Measurements from ENCODE around the gene CADPS2.

CADPS2 gene

DNA sequence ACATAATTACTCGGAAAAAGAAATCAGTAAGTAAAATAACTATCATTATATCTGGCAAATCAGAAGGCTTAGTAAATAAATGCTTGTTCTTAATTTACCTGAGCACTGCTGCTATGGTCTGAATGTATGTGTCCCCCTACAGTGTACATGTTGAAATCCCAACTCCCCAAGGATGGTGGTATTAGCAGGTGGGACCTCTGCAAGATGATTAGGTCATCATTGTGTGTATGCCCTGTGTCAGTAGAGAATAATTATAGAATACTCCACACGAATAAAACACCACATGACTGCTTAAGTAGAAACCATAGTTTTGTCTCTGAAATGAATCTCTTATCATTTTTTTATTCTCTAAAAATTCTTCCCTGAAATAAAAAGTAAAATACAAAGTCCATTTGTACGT, 289.0 kb downstream of the CADPS2 start:
- H3K9me3 Mint-ChIP-seq: no peaks in the 10 kb centered on the region
- H3K27me3 Mint-ChIP-seq: no peaks in the 10 kb centered on the region
- H3K36me3 Mint-ChIP-seq (ENCODE audit: low read depth): no peaks in the 10 kb centered on the region
- H3K4me3 Mint-ChIP-seq: no peak overlapping the region
- intact Hi-C loops (cut with micrococcal nuclease): no loop called here
- H3K27ac Mint-ChIP-seq: no peak overlapping the region
- H3K4me1 Mint-ChIP-seq (ENCODE audit: low read depth): no peaks in the 10 kb centered on the region

DNA sequence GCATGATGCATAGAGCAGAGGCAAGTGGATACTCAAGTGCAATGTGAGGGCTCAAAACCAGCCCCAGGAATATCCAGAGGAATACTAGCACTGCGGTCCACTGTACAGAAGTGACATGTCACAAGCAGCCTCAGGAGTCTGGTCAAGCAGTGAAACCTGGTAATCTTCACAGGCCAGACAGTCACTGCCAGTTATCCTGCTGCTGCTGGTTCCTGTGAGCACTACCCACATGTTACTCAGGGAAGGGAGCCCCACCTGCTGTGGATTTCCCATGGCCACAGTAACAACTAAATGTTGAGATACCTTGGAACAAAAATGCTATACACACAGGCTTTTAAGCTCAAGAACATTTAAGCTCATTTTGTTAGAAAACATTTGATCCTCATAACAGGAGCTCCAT, 290.4 kb downstream of the CADPS2 start:
- Mint-ChIP-seq H3K9me3 (no peaks in the 10 kb centered on the region), H3K4me1 (ENCODE audit: low read depth) (no peaks in the 10 kb centered on the region), H3K27ac (no peak overlapping the region), H3K36me3 (ENCODE audit: low read depth) (no peaks in the 10 kb centered on the region), H3K27me3 (no peaks in the 10 kb centered on the region), H3K4me3 (no peak overlapping the region)
- intact Hi-C loops (cut with micrococcal nuclease): no loop called here

DNA sequence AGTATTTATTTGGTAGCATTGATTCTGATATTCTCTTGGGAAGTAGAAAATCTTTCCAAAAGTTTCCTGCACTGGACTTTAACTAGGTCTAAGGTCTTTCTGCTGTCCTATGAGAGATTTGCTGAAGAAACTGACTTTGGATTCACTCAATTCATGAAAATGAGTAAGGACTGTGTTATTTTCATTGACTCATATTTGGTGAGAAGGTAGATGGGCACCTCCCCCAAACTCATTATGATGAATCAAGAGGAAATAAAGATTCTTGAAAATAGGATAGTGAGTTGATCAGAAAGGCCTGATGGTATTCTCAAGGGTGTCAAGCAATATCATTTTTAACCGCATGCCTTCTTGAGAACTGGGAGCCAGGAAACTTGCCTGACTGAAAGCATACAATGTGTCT, 297.6 kb downstream of the CADPS2 start:
- Mint-ChIP-seq H3K36me3 (ENCODE audit: low read depth) (no peaks in the 10 kb centered on the region), H3K27me3 (no peaks in the 10 kb centered on the region), H3K27ac (no peak overlapping the region), H3K4me1 (ENCODE audit: low read depth) (no peaks in the 10 kb centered on the region), H3K4me3 (no peak overlapping the region), H3K9me3 (no peaks in the 10 kb centered on the region)
- intact Hi-C loops (cut with micrococcal nuclease): no loop called here

DNA sequence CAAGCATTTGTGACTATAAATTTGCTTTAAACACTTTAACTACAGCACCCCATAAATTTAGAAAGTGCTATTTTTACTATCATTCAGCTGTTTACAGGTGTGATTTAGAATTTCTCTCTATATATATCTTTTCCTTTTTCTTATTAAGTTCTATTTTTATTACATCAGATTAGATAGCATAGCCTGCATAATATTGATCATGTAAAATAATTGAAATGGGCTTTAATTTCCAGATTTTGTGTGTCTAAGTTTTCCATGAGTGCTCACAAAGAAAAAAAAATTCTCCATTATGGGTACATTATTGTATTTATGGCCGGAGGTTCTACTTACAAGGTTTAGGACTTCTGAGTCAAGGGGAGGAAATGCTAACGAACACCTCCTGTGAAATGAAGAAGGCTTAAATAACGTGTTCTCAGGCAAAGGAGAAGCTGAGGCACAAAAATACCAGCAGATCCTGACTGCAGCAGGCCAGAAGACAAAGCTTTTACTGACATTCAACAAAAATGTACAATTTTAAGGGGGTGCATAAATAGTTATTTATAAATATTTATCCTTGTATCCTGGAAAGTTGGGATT, 301.5 kb downstream of the CADPS2 start:
- Mint-ChIP-seq H3K27me3 (no peaks in the 10 kb centered on the region), H3K4me1 (ENCODE audit: low read depth) (no peaks in the 10 kb centered on the region), H3K27ac (no peak overlapping the region), H3K9me3 (no peaks in the 10 kb centered on the region), H3K36me3 (ENCODE audit: low read depth) (no peaks in the 10 kb centered on the region), H3K4me3 (no peak overlapping the region)
- intact Hi-C loops (cut with micrococcal nuclease): no loop called here

DNA sequence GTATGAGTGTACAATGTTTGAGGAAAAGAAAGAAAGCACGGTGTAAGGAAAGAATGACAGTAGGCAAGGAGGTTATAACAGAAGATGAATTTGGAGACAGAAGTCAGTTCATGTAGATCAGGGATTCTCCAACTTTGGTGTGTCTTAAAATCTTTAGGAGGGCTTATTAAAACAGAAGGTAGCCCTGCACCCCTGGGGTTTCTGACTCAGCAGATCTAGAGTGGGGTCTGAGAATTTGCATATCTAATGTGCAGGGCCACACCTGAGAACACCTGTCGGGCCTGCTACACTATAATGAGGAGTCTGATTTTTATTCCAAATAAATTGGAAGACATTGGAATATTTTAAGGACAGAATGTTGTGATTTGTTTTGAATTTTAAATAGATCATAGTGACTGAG, 307.9 kb downstream of the CADPS2 start:
- no peak overlapping the region for H3K27ac Mint-ChIP-seq
- H3K36me3 Mint-ChIP-seq (ENCODE audit: low read depth): no peaks in the 10 kb centered on the region
- H3K27me3 Mint-ChIP-seq: no peaks in the 10 kb centered on the region
- no peaks in the 10 kb centered on the region for H3K9me3 Mint-ChIP-seq
- H3K4me1 Mint-ChIP-seq (ENCODE audit: low read depth): no peaks in the 10 kb centered on the region
- intact Hi-C loops (cut with micrococcal nuclease): no loop called here
- no peak overlapping the region for H3K4me3 Mint-ChIP-seq

DNA sequence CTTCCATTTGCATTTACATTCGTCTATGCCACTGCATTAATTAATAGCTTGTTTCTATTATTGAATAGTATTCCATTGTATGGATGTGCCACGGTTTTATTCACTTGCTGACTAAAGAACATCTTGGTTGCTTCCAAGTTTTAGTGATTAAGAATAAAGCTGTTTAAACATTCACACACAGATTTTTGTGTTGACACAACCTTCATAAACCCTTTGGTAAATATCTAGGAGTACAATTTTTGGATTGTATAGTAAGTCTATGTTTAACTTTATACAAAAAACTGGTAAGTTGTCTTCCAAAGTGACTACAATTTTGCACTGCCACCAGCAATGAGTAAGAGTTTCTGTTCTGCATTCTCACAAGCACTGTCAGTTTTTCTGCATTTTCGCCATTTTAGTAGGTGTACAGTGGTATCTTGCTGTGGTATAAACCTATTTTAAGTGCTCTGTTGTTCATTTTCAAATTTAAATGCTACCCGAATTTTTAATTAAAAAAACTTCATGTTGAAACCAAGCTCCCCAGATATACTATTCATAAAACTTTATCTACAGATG, 308.7 kb downstream of the CADPS2 start:
- no peaks in the 10 kb centered on the region for H3K4me1 Mint-ChIP-seq (ENCODE audit: low read depth)
- H3K27me3 Mint-ChIP-seq: no peaks in the 10 kb centered on the region
- intact Hi-C loops (cut with micrococcal nuclease): no loop called here
- no peak overlapping the region for H3K27ac Mint-ChIP-seq
- H3K9me3 Mint-ChIP-seq: no peaks in the 10 kb centered on the region
- no peaks in the 10 kb centered on the region for H3K36me3 Mint-ChIP-seq (ENCODE audit: low read depth)
- H3K4me3 Mint-ChIP-seq: no peak overlapping the region

DNA sequence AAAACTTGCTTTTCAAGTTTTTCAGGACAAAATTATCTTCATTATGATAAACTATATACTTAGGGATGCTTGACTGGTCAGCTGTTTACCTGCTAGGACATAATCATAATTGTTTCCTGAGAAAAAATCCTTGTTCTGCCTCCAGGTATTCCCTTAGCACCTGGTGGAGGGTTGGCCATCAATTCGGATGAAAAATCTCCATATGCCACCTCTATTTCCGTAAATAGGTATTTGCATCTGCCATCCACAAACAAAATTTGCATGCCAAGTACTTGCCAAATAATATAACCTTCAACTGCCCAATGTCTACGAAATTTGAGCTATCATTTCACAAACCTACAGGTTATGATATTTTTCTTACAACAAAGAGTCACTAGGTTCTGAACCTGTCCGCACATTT, 313.6 kb downstream of the CADPS2 start:
- Mint-ChIP-seq H3K4me1 (ENCODE audit: low read depth) (no peaks in the 10 kb centered on the region), H3K9me3 (no peaks in the 10 kb centered on the region), H3K36me3 (ENCODE audit: low read depth) (no peaks in the 10 kb centered on the region), H3K27ac (no peak overlapping the region), H3K27me3 (no peaks in the 10 kb centered on the region), H3K4me3 (no peak overlapping the region)
- intact Hi-C loops (cut with micrococcal nuclease): no loop called here

DNA sequence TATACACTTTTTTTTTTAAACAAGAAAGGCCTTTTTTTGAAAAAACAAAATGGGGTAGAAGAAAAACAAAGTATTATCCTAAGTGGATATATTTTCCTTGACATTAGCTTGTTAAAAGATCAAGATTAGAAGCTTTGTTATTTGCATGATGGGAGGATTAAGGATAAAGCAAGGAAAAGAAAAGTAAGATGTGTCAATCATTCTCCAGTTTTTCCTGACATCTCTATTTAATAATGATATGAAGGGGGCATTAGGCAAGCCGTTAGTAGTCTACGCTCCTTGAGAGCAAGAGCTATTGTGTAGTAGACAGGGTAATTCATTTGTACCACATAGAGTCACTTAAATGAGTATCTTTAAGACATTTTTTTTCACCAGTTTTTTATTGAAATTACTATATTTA, 324.9 kb downstream of the CADPS2 start:
- intact Hi-C loops (cut with micrococcal nuclease): no loop called here
- Mint-ChIP-seq H3K9me3 (no peaks in the 10 kb centered on the region), H3K27ac (no peak overlapping the region), H3K4me3 (no peak overlapping the region), H3K27me3 (no peaks in the 10 kb centered on the region), H3K4me1 (ENCODE audit: low read depth) (no peaks in the 10 kb centered on the region), H3K36me3 (ENCODE audit: low read depth) (no peaks in the 10 kb centered on the region)

DNA sequence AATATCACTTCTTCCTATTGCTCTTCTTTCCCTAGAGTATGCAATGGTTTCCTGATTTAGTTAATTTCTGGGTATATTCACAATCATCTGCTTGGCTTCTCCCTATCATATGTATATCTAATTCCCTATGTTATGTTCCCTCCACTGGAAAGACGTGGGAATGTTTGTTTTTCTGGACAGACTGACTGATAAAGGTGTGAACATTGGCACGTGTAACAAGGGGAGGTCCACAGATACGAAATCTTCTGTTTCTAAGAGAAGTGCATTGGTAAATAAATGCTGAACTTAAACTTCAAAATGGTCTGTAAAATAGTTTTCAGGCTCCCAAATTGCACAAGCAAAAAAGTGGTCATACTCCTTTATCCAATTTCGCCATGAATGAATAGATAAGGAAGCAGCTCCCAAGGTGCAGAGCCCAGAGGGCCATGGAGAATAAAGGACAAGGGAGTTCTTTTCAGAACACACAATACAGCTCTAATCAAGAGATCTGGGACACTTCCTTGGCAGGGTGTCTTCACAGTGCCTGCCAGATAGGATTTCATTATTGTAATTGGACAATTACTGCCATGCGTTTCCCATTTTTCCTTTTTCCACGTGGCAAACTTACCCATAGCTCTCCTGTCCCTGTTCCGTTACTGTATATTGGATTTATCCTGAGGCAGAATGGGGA, 329.3 kb downstream of the CADPS2 start:
- no peaks in the 10 kb centered on the region for H3K4me1 Mint-ChIP-seq (ENCODE audit: low read depth)
- H3K27ac Mint-ChIP-seq: no peak overlapping the region
- no peaks in the 10 kb centered on the region for H3K27me3 Mint-ChIP-seq
- H3K9me3 Mint-ChIP-seq: no peaks in the 10 kb centered on the region
- no peaks in the 10 kb centered on the region for H3K36me3 Mint-ChIP-seq (ENCODE audit: low read depth)
- H3K4me3 Mint-ChIP-seq: no peak overlapping the region
- intact Hi-C loops (cut with micrococcal nuclease): no loop called here

DNA sequence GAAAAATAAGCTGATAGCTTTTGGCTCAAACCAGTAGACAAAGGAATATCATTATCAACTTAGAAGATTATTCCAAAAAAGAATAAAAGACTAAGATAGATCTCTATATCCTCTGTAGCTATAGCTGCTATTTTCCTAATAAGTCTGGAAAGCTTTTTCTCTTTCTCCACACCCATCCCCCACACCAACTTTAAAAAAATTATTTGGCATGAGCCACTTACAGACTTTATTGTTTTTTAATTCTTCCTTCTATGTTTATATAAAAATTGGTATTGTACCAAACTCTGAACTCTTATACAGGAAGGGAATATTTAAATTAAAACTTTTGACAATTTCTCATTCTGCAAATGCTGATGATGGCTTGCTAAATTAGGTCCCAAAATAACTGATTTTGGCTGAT, 330.0 kb downstream of the CADPS2 start:
- intact Hi-C loops (cut with micrococcal nuclease): no loop called here
- no peak overlapping the region for H3K27ac Mint-ChIP-seq

DNA sequence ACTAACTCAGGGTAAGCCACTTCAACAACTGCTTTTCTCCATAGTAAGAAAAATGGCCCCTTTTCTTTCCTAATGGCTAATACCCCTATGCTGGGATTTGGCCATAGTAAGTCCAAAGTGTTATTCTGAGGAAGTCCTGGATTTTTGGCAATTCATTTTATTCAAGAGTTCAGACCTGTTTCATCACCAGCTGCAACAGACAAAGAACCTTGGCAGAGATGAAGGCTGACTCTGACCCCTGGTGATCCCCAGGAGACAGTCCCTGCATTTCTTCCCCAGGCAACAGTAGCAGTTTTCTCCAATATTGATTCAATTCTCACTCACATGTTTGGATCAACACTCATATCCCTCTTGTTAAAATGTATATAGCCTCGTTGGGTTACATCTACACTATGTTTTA, 332.5 kb downstream of the CADPS2 start:
- no peaks in the 10 kb centered on the region for H3K36me3 Mint-ChIP-seq (ENCODE audit: low read depth)
- H3K27me3 Mint-ChIP-seq: no peaks in the 10 kb centered on the region
- H3K27ac Mint-ChIP-seq: no peak overlapping the region
- intact Hi-C loops (cut with micrococcal nuclease): no loop called here
- H3K9me3 Mint-ChIP-seq: no peaks in the 10 kb centered on the region
- no peak overlapping the region for H3K4me3 Mint-ChIP-seq
- H3K4me1 Mint-ChIP-seq (ENCODE audit: low read depth): no peaks in the 10 kb centered on the region

More for the DNA sequence above, 330.0 kb downstream of the CADPS2 start:
- no peaks in the 10 kb centered on the region for H3K36me3 Mint-ChIP-seq (ENCODE audit: low read depth)
- H3K27me3 Mint-ChIP-seq: no peaks in the 10 kb centered on the region
- no peaks in the 10 kb centered on the region for H3K9me3 Mint-ChIP-seq
- H3K4me3 Mint-ChIP-seq: no peak overlapping the region
- H3K4me1 Mint-ChIP-seq (ENCODE audit: low read depth): no peaks in the 10 kb centered on the region

DNA sequence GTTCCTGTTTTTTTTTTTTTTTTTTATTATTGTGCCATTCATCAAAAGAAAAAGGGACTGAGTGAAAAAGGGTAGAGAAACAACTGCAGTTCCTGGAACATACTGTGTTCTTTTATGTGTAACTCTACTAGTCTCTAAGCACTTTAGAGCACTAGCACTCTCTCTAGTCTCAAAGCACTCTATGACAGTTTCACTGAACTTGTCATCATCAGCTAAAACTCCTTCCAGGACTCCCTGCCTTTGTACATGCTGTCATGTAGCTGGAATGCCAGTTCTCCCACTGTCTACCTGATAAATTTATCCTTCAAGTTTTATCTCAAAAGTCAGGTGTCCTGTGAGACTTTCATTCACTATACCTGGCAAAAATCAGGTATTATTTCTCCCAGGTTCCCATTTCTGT, 333.5 kb downstream of the CADPS2 start:
- Mint-ChIP-seq H3K9me3 (no peaks in the 10 kb centered on the region), H3K4me1 (ENCODE audit: low read depth) (no peaks in the 10 kb centered on the region), H3K27me3 (no peaks in the 10 kb centered on the region), H3K4me3 (no peak overlapping the region), H3K27ac (no peak overlapping the region), H3K36me3 (ENCODE audit: low read depth) (no peaks in the 10 kb centered on the region)
- intact Hi-C loops (cut with micrococcal nuclease): no loop called here

DNA sequence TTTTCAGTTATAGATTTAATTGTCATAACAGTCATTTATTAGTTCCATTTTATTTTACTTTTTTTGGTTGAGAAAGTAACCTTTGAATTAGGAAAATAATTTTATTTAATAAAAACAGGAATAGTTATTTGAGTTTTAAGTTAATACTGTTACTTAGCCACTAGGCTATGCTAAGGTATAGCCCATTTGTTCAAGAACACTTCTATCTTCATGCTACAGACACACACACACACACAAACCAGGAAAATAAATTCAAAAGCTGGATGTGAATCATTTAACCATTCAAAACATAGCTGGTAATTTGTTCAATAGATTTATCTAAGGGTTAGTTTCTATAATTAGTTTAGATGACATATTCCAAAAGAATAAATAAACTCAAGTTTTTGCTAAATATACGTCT, 335.7 kb downstream of the CADPS2 start:
- no peak overlapping the region for H3K27ac Mint-ChIP-seq
- H3K36me3 Mint-ChIP-seq (ENCODE audit: low read depth): no peaks in the 10 kb centered on the region
- no peaks in the 10 kb centered on the region for H3K9me3 Mint-ChIP-seq
- no peak overlapping the region for H3K4me3 Mint-ChIP-seq
- no peaks in the 10 kb centered on the region for H3K27me3 Mint-ChIP-seq
- intact Hi-C loops (cut with micrococcal nuclease): no loop called here
- no peaks in the 10 kb centered on the region for H3K4me1 Mint-ChIP-seq (ENCODE audit: low read depth)

DNA sequence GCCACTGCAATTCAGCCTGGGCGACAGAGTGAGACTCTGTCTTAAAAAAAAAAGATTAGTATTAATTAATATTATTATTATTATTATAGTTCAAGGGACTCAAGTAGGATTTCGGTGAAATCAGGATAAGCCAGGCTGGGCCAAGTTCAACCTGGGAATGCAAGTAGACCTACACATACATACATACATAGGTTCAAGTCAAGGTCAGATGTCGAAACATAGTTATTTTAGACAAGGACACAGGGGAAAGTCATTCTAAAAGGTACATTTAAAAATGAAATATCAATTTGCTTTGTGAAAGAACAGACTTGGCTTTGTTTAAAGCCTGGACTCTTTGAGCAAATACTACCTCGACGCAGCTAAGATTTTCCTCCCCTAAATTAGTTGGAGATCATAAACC, 336.7 kb downstream of the CADPS2 start:
- H3K4me1 Mint-ChIP-seq (ENCODE audit: low read depth): peaks cover 7% of the 10 kb centered on the region
- H3K36me3 Mint-ChIP-seq (ENCODE audit: low read depth): no peaks in the 10 kb centered on the region
- H3K27me3 Mint-ChIP-seq: no peaks in the 10 kb centered on the region
- no peaks in the 10 kb centered on the region for H3K9me3 Mint-ChIP-seq
- intact Hi-C loops (cut with micrococcal nuclease): no loop called here
- no peak overlapping the region for H3K4me3 Mint-ChIP-seq
- no peak overlapping the region for H3K27ac Mint-ChIP-seq

DNA sequence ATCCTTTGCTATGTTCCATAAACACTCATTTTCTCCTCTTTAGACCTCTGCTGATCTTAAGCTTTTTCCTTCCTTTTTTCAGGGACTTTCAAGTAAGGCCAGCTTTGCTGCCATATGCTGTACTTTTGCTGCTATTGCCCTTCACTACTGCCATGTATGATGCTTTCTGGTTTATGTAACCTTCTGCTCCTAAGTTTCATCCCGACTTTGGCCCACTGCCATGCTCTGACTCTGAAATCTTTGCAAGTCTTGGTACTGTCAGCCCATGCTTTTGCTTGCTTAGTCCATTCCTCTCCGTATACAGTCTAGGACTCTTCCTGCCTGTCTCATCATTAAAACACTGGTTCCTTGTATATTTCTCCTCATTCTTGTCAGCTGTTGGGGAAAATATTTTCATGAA, 339.8 kb downstream of the CADPS2 start:
- no peak overlapping the region for H3K4me3 Mint-ChIP-seq

More for the DNA sequence above, 339.8 kb downstream of the CADPS2 start:
- Mint-ChIP-seq H3K27ac (no peak overlapping the region), H3K36me3 (ENCODE audit: low read depth) (no peaks in the 10 kb centered on the region), H3K9me3 (no peaks in the 10 kb centered on the region), H3K4me1 (ENCODE audit: low read depth) (peaks cover 10% of the 10 kb centered on the region), H3K27me3 (no peaks in the 10 kb centered on the region)
- intact Hi-C loops (cut with micrococcal nuclease): no loop called here
